Endothelial cell of umbilical vein (primary cell): ENCODE data around the gene FUCA2. TPM values are rescaled to one million over a fixed set of nuclear protein-coding genes. Genes with fewer than 3 reads are reported as not detected.

Experiments used
- BruUV-seq: library from RNA; stranded (reverse); fragments of 400-500 nt; replicated peaks from 2 replicates; lab custom pipeline; 2021; lab: Mats Ljungman, UMichigan
- CTCF ChIA-PET: fragments of 300-600, 350-600 bp; sonication (Branson Sonifier 250); formaldehyde crosslinking; loops from one replicate; lab custom pipeline; 2021; ENCODE audit warnings: antibody characterized with exemption, inconsistent platforms; lab: Charles Lee
- POLR2A ChIA-PET: fragments of 300-600, 350-600 bp; sonication (Branson Sonifier 250); formaldehyde crosslinking; loops from one replicate; lab custom pipeline; 2021; ENCODE audit warnings: antibody characterized with exemption, inconsistent platforms; lab: Charles Lee
- DNase-seq: peaks from one replicate; pipeline ENCODE4 v3.0.0-alpha.2; 2011; ENCODE audit warnings: low read depth, low spot score
- FAIRE-seq: peaks from 2 replicates; lab custom pipeline; 2011; peaks lifted over from hg19 to GRCh38; lab: Jason Lieb, UNC
- H2AFZ ChIP-seq: 2 replicates; pipeline ENCODE4 v1.6.0; 2012; ENCODE audit warnings: low read depth, low read length, control low read depth, inconsistent platforms
- H3K27ac ChIP-seq: 2 replicates; pipeline ENCODE4 v1.5.1; 2011; ENCODE audit warnings: low read depth, mild to moderate bottlenecking, control low read depth, low read length, moderate library complexity; ENCODE audit not compliant: insufficient read depth
- H3K27me3 ChIP-seq, 2 experiments: 2 replicates each; pipeline versions ENCODE4 v1.6.0 to v1.6.1; 2011; ENCODE audit warnings: low read length in 2 of 2, mixed read lengths in 1 of 2; ENCODE audit not compliant: control insufficient read depth in 2 of 2, insufficient read depth in 2 of 2
- H3K36me3 ChIP-seq, 2 experiments: 2 replicates in 1 of 2; 3 replicates in 1 of 2; pipeline ENCODE4 v1.5.1; 2011; ENCODE audit warnings: low read length in 2 of 2, mild to moderate bottlenecking in 1 of 2, moderate library complexity in 1 of 2; ENCODE audit not compliant: control insufficient read depth in 2 of 2, insufficient read depth in 2 of 2; ENCODE audit errors: extremely low read depth in 1 of 2
- H3K4me1 ChIP-seq: 3 replicates; pipeline ENCODE4 v1.5.1; 2011; ENCODE audit warnings: mild to moderate bottlenecking, low read length; ENCODE audit not compliant: control insufficient read depth, insufficient read depth; ENCODE audit errors: extremely low read depth
- H3K4me2 ChIP-seq: 2 replicates; pipeline ENCODE4 v1.6.1; 2011; ENCODE audit warnings: low read length, control low read depth, mixed read lengths; ENCODE audit not compliant: insufficient read depth
- H3K4me3 ChIP-seq, 3 experiments: fragments of 200-600 bp in 1 of 3; sonication (generic), shearing (Covaris generic) in 1 of 3; replicated peaks in 1 of 3; 2 replicates each; pipeline ENCODE4 v1.5.1; 2011 to 2016; ENCODE audit warnings: control low read depth in 3 of 3, low read length in 3 of 3, mild to moderate bottlenecking in 2 of 3, inconsistent platforms in 1 of 3, low read depth in 1 of 3, moderate library complexity in 1 of 3; ENCODE audit not compliant: insufficient read depth in 1 of 3
- H3K79me2 ChIP-seq: 2 replicates; pipeline ENCODE4 v1.6.0; 2012; ENCODE audit warnings: low read length, inconsistent platforms; ENCODE audit not compliant: control insufficient read depth, insufficient read depth
- H3K9ac ChIP-seq: replicated peaks from 2 replicates; pipeline ENCODE3; 2011; ENCODE audit warnings: low read length, control low read depth; ENCODE audit not compliant: insufficient read depth; ENCODE audit errors: extremely low read depth
- H3K9me1 ChIP-seq: replicated peaks from 3 replicates; pipeline ENCODE4 v1.6.0; 2011; ENCODE audit warnings: mild to moderate bottlenecking, low read length; ENCODE audit not compliant: control insufficient read depth, insufficient read depth; ENCODE audit errors: extremely low read depth
- H3K9me3 ChIP-seq: replicated peaks from 2 replicates; pipeline ENCODE4 v1.5.1; 2012; ENCODE audit warnings: low read length, inconsistent platforms; ENCODE audit not compliant: control insufficient read depth, insufficient read depth
- H4K20me1 ChIP-seq: replicated peaks from 2 replicates; pipeline ENCODE3; 2011; ENCODE audit warnings: mild to moderate bottlenecking, low read length; ENCODE audit not compliant: control insufficient read depth, insufficient read depth; ENCODE audit errors: extremely low read depth
- FOS ChIP-seq: IDR thresholded peaks from 2 replicates; pipeline ENCODE4 v1.6.1; 2011; ENCODE audit warnings: mild to moderate bottlenecking, low read length, moderate library complexity, borderline replicate concordance; ENCODE audit not compliant: insufficient read depth
- GATA2 ChIP-seq: IDR thresholded peaks from 2 replicates; pipeline ENCODE4 v1.7.0; 2011; ENCODE audit warnings: low read depth, mild to moderate bottlenecking, moderate library complexity, mixed read lengths, low read length; ENCODE audit not compliant: insufficient read length, insufficient read depth
- MYC ChIP-seq: IDR thresholded peaks from one replicate; pipeline ENCODE4 v1.6.1; 2011; ENCODE audit warnings: mild to moderate bottlenecking, low read depth, low read length
- POLR2A ChIP-seq: IDR thresholded peaks from 2 replicates; pipeline ENCODE4 v1.6.1; 2012; ENCODE audit warnings: low read depth, mild to moderate bottlenecking, control low read depth, low read length
- POLR2AphosphoS5 ChIP-seq: IDR thresholded peaks from 2 replicates; pipeline ENCODE4 v1.6.1; 2012; ENCODE audit warnings: low read depth, mild to moderate bottlenecking, control low read depth, low read length, moderate library complexity; ENCODE audit not compliant: insufficient read depth
- dilution Hi-C: fragments of 300-500 bp; cut with MboI; formaldehyde crosslinking; loops from one replicate; pipeline ENCODE4 v1.15.0; 2019; ENCODE audit warnings: low sequenced_read_pairs; ENCODE audit not compliant: extremely low pct_ligation_motif_present
- intact Hi-C: fragments of 100-400 bp; cut with micrococcal nuclease; formaldehyde crosslinking; loops from one replicate; pipeline ENCODE4 v1.10.0; 2022
- polyA plus RNA-seq, 4 experiments: library from polyadenylated mRNA; depleted of rRNA in 3 of 4; stranded (reverse) in 3 of 4; unstranded in 1 of 4; fragments of >200 nt; gene quantifications; 2 replicates each; pipeline versions ENCODE4 v1.2.1 to v1.2.3, GENCODE V29; 2011 to 2012; ENCODE audit warnings: missing spikeins in 1 of 4
- total RNA-seq: library from RNA; stranded (reverse); gene quantifications from 2 replicates; pipeline ENCODE4 v1.2.3, GENCODE V29; 2021

FUCA2 gene
- total and polyA plus RNA-seq, 2 donors (not counting 3 experiments of a cell fraction or from before 2014, with no cell fraction given) = 29.7 to 80.9 TPM

- Histone ChIP-seq H4K20me1 (no peaks in the 10 kb centered on the region), H3K27me3 (no peaks in the 10 kb centered on the region), H3K9me1 (no peaks in the 10 kb centered on the region), H3K79me2 (peaks cover 31% of the 10 kb centered on the region), H3K4me1 (peaks cover 18% of the 10 kb centered on the region), H3K4me2 (peak within 1 kb of the TSS; percentile 83), H3K9ac (peak within 1 kb of the TSS; percentile 93), H3K27ac (peak within 1 kb of the TSS; percentile 65), H3K9me3 (no peaks in the 10 kb centered on the region), H2AFZ (peak within 1 kb of the TSS; percentile 84), H3K4me3 (peak within 1 kb of the TSS; percentile 52 to 90 (median 73)), H3K36me3 (no peaks in the 10 kb centered on the region)
- intact Hi-C loops (loop anchor here (1.0 to 5.0 kb wide), 4 partner anchors 61 to 562 kb away; partner anchors contain the start of genes FUCA2 and HIVEP2), dilution Hi-C loops (no loop called here)
- ChIA-PET POLR2A (no interaction called here), CTCF (interaction anchor here (0.7 to 1.5 kb wide), 7 partner anchors 10 to 976 kb away, joined by 3 to 10 read pairs (median 4); no protein-coding TSS in a partner anchor)
- peak; percentile 94 for DNase-seq
- FAIRE-seq = peak; percentile 91
- BruUV-seq = TSS peak; percentile 55
- TF ChIP-seq POLR2AphosphoS5 (peak; percentile 87), MYC (no peak), GATA2 (peak; percentile 24), POLR2A (peak; percentile 87), FOS (peak; percentile 62)
Measured at GRCh38 chr6:143450453-143451371, 60.8 kb downstream of the FUCA2 start, which contains the start of the genes ADAT2 and PEX3. Gene ADAT2 (minus strand): TSS chr6:143450695. CDS start chr6:143450658, 37 bp downstream. Gene PEX3 (plus strand): TSS chr6:143450805. CDS start chr6:143451043, 238 bp downstream.
